ENCODE measurements around the gene CCDC141.

Gene CCDC141

DNA sequence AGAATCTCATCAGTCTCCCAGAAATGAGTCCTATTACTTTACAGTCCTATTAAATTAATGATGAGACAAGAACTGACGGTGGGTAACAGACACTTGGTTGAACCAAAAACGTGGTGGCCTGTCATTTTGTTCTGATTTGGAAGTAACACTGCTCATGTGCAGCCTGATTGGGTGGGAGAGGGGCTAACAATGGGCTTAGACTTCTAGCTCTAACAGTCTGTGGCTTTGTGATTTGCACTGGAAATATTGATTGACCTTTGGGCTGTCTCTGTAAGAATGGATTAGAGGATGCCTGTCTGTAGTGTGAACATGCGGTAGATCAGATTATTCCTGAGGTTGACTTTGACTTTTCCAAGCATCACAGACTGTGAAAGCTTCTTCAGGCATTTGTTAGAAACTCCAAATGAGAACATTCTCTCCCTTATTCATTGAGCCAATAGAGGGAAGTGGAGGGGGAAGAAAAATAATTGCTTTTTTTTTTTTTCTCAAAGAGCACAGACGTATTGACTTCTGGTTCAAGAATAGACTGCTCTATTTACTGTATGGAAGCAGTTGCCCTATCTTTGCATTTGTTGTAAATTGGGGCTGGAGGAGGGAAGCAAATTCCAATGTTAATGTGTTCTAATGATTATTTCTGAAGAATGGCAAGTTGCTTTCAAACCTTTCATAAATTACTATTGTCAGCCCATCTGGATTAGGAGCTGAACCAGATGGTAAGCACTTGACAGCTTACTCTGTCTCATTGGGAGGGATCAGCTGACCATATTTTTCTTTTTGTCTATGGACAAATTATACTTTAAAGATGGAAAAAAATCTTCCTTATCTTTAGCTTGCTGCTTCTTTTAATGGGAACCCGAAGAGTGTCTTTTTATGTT lies 156.9 kb downstream of the CCDC141 start:
- TF ChIP-seq CTCF (IDR thresholded peaks at IDR 0.05; ENCODE audit: low read depth, low read length, missing control alignments), result no peak
- no peak for DNase-seq (ENCODE audit: extremely low read depth, low read depth)
- H3K4me3 ChIP-seq (replicated peaks; ENCODE audit: low read depth, low read length), result no peak overlapping the region

DNA sequence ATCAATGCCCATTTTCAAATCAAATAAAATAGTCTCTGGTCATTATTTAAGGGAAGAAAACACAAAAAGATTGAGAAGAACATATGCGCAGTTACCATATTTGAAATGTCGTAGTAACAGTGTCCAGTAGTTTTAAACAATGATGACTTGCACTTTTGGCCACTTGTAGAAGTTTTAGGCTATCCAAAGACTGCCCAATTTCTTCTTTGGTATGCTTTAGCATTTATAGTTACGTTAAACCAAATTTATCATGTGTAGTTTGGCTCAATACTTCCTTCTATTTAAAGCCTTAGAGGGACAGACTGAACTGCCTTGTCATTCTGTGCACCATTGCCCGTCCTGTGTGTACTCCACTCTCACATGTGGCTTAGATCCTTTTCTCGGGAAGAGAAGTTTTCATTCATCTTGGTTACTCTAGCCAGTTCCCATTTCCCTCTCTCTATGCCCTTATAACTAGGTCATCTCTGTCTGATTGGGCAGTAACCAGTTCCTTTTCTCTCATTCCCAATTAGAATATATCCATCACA lies 157.9 kb downstream of the CCDC141 start:
- no peak for TF ChIP-seq CTCF (IDR thresholded peaks at IDR 0.05; ENCODE audit: low read depth, low read length, missing control alignments)
- no peak overlapping the region for H3K4me3 ChIP-seq (replicated peaks; ENCODE audit: low read depth, low read length)
- no peak for DNase-seq (ENCODE audit: extremely low read depth, low read depth)

GRCh38 chr2:178891265-178891958 lies 158.5 kb downstream of the CCDC141 start:
- H3K4me3 ChIP-seq (replicated peaks; ENCODE audit: low read depth, low read length), result no peak overlapping the region
- peak; percentile 86 for TF ChIP-seq CTCF (IDR thresholded peaks at IDR 0.05; ENCODE audit: low read depth, low read length, missing control alignments)
- peak; percentile 50 for DNase-seq (ENCODE audit: extremely low read depth, low read depth)

DNA sequence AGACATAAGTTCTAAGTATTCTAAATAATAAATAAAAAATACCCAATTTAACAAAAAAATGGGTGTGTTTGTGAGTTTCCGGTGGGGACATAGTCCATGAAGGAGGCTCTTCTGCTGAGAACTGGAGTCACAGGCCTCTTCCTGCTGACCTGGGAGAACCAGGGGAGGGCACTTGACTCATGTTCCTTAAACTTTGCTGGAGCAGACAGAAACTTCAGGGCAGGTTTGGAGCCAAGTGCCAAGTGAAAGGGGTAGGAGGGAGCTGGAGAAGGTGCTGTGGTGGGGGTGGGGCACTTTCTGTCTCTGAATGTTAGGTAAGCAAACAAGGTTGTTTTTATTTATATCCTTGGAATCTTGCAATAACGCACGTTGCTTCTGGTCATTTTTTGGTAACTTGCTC lies 163.9 kb downstream of the CCDC141 start:
- H3K4me3 ChIP-seq (replicated peaks; ENCODE audit: low read depth, low read length), result no peak overlapping the region

GRCh38 chr2:178884440-178884839 lies 165.5 kb downstream of the CCDC141 start:
- no peak for TF ChIP-seq CTCF (IDR thresholded peaks at IDR 0.05; ENCODE audit: low read depth, low read length, missing control alignments)
- no peak for DNase-seq (ENCODE audit: extremely low read depth, low read depth)
- no peak overlapping the region for H3K4me3 ChIP-seq (replicated peaks; ENCODE audit: low read depth, low read length)

More for the DNA sequence above, 163.9 kb downstream of the CCDC141 start:
- no peak for DNase-seq (ENCODE audit: extremely low read depth, low read depth)
- no peak for TF ChIP-seq CTCF (IDR thresholded peaks at IDR 0.05; ENCODE audit: low read depth, low read length, missing control alignments)

GRCh38 chr2:178882666-178883440 lies 167.1 kb downstream of the CCDC141 start:
- no peak for DNase-seq (ENCODE audit: extremely low read depth, low read depth)
- TF ChIP-seq CTCF (IDR thresholded peaks at IDR 0.05; ENCODE audit: low read depth, low read length, missing control alignments), result no peak
- no peak overlapping the region for H3K4me3 ChIP-seq (replicated peaks; ENCODE audit: low read depth, low read length)

All from HFF-Myc (cell line).